ENCODE data around the gene LMF1.

GRCh38 chr16:934178-934577, 36.6 kb downstream of the LMF1 start:
- TF ChIP-seq CTCF (IDR thresholded peaks at IDR 0.05), result no peak
- no peak for TF ChIP-seq POLR2A (IDR thresholded peaks at IDR 0.05)
